GM18861 (cell line): ENCODE data around the gene SIGMAR1.
"Not testable (repeated sequence)": the region's sequence is repeated elsewhere in the genome, so short reads cannot be mapped to it uniquely, and the experiment has no call there.

Experiments
- ATAC-seq: cut with Tn5 transposase; IDR thresholded peaks from one replicate; pipeline ENCODE4 v1.9.1; 2021; ENCODE audit not compliant: unreplicated experiment

The SIGMAR1 gene

DNA sequence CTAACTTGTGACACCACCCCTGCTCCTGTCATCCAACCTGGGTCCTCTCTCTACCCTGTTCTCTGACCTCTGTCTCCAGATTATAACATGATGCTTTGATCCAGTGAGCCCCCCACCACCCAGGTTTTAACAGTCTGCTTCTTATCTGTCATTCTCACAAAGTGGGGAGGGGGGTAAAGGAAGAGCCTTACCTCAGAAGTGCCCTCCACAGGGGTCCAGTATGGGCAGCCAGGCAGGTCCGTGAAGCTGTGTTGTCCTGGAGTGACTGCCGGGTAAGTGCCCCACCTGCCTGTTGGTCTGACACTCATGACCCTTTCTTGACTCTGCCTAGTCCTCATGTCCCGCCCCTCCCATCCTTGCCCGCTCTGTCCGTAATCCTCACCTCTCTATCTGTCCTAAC, 17.8 kb upstream of the SIGMAR1 start:
- no peak for ATAC-seq

DNA sequence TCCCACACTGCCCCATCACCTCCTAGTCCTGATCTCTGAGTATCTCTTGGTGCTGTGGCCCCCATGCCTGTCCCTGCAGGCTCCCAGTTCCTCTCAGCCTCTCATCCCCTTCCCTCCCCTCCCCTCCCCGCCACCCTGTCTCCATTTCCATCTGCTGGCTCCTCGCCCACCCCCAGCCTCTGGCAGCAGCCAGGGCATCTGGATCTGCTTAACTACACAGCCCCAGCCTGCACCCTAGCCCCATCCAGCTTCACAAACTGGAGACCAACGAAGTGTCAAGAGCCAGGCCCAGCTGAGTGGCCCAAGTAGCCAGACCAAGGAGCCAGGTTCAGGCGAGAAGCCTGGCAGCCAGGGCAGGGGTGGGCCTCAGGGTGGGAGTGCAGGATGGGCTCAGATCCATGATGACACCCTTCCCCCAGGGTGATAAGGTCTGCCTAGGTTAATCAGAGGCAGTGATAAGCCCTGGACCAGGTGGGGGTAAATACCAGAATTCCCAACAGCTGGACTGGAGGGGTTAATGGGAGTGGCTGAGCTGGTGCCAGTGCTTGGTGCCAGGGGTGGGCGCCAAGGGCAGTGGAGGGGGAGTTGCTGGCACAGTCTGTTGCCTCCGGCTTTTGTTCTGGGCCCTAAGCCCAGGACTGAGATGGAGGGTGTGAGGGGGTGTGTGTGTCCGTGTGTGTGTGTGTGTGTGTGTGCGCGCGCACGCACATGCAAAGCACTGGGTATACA, 16.9 kb upstream of the SIGMAR1 start:
- ATAC-seq: no peak

DNA sequence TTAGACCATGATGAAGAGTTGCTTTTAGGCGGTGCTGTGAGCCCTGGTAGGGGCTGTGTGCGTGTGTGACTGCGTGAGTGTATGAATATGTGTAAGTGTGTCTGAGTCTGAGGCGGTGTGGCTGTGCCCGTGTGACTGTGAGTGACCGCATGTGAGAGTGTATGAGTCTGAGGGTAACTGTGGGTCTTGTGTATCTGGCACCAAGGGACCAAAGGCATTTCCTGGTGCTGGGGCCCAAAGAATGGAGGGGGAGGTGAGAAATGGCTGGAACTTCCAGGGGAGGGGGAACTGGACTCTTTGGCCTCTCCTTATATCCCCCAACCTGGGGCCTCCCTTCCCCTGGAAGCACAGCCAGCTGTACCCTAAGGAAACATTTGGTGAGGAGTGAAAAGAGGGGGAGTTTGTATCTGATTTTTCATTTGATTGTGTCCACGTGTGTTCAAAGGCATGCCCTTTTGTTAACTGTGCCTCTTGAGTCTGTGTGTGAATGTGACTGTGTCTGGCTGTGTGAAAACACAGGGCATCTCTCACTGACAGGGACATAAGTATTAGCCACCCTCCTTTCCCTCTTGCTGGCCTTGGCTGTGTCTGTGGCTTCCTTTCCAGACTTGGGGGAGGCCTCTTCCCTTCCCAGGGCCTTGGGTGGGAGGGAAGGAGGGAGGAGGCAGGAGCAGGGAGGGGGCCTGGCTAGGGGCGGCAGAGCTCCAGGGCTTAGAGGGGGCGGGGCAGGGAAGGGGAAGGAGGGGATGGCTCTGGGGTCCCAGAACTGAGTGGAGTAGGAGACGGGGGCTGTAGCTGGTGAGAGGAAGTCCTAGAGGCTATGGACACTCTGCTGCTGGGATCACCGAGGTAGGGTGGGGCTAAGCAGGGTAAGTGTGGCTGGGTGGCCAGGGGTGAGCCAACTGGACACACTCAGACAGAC, 15.8 kb upstream of the SIGMAR1 start:
- ATAC-seq: no peak

DNA sequence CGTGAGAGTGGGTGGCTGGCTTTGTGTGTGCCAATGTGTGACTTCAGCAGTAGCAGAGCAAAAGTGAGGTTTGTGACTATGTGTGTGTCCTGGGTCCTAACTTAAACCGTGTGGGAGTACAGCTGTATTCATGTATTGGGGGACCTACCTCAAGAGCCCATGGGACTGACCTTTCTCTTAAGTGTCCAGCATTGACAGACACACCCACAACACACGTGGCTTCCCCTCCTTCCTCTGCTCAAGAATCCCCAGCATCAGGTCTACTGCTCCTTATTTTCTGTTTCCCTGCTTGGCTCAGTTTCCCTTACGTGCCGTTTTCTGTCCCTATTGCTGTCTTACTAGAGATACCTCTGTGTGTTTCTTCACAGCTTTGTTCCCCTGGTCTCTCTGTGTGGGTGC, 15.0 kb upstream of the SIGMAR1 start:
- ATAC-seq: no peak

DNA sequence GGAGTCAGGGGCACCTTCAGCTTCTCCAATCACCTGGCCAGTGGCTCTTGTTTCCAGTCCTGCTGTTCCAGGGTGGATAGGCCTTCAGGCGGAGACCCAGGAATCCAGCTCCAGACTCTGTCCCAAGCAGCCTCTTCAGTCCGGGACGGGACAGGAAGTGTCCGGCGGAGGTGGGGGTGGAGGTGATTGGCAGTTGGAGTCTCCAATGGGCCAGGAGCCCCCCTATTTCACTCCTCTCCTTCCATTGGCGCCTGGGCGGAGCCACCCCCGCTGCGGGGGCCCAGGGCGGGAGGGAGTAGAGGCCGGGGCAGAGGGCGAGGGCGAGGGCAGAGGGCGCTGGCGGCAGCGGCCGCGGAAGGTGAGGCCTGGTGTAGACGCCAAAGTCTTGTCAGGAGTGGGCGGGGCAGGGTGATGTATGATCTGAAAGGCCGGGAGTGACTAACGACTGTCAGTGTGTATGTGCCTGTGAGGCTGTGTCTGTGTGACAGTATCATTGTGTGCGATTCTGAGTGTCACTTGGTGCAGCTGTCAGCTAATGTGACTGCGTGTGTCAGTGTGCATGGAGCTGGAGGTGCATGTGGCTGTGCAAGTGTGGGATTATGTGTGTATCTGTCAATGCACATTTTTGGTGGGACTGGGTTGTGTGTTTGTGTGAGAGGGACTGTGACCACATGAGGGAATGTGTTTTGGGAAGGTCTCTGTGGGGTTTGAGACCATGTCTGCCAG, 14.5 kb upstream of the SIGMAR1 start, which contains the start of gene IL11RA:
Gene IL11RA, plus strand, starts transcription at position 310 of the 726 bp plus-strand sequence. CDS start 3,033 bp downstream, outside the sequence.
- ATAC-seq: no peak

DNA sequence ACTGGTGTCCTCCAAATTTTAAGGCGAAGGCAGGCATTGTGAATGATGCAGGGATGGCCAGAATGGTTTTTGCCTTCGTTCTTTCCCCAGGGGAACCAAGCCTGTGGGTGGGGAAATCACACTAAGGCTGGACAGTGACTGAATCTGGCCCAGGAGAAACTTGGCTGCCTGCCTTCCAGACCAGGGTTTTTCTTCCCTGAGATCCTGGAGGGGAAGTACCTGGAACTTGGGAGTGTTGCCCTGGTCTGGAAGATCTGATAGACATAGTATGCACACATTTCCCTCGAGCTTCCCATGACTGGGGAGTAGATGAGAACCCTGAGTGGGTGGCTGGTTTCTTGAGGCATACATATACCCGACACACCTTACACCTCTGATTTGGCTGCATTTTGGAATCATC, 13.7 kb upstream of the SIGMAR1 start:
- no peak for ATAC-seq

DNA sequence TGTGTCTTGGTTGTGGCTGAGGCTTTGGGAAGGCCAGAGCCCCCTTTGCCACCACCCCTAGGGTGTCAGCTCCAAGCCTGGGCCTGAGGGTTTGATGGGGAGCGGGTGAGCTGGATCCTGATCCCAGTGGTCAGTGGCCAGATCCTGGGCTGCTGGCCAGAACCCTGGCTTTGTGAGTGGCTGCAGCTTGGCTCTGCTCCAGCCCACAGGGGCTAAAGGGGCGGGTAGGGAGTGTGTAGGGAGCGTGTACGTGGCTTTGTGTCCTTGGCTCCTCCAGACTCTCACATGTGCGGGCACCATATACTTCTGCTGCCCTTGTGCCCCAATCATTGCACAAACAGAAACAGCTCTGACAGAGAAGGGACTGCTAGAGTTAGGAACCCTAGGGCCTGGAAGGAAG, 13.2 kb upstream of the SIGMAR1 start:
- ATAC-seq: no peak

DNA sequence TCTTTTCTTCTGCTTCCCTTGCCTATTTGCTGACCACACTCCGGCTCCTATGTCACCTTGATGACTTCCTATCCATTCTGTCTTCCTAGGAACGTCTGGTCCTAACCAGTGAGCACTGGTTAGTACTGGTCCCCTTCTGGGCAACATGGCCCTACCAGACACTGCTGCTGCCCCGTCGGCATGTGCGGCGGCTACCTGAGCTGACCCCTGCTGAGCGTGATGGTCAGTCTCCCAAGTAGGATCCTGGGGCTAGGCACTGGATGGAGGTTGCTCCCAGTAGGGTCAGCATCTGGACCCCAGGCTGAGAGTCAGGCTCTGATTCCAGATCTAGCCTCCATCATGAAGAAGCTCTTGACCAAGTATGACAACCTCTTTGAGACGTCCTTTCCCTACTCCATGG, 11.1 kb upstream of the SIGMAR1 start:
- no peak for ATAC-seq

DNA sequence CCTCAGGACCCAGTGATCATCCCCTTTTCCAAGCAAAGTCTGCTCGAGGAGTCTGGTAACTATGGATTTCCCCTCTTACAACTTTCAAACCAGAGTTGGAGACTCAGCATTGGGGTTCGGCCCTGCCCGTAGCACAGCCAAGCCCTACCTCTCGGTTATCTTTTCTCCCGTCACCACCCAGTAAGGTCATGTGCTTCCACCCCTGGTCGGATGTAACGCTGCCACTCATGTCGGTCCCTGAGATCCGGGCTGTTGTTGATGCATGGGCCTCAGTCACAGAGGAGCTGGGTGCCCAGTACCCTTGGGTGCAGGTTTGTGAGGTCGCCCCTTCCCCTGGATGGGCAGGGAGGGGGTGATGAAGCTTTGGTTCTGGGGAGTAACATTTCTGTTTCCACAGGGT, 10.1 kb upstream of the SIGMAR1 start:
- no peak for ATAC-seq

DNA sequence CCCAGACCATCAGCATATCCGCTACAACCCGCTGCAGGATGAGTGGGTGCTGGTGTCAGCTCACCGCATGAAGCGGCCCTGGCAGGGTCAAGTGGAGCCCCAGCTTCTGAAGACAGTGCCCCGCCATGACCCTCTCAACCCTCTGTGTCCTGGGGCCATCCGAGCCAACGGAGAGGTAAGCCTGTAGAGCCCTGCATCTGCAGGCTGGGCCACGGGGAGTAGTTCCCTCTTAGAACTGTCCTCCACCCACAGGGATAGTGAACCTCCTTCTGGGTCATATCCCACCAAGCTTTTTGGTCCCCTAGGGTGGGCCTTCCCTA, 9.5 kb upstream of the SIGMAR1 start:
- no peak for ATAC-seq

DNA sequence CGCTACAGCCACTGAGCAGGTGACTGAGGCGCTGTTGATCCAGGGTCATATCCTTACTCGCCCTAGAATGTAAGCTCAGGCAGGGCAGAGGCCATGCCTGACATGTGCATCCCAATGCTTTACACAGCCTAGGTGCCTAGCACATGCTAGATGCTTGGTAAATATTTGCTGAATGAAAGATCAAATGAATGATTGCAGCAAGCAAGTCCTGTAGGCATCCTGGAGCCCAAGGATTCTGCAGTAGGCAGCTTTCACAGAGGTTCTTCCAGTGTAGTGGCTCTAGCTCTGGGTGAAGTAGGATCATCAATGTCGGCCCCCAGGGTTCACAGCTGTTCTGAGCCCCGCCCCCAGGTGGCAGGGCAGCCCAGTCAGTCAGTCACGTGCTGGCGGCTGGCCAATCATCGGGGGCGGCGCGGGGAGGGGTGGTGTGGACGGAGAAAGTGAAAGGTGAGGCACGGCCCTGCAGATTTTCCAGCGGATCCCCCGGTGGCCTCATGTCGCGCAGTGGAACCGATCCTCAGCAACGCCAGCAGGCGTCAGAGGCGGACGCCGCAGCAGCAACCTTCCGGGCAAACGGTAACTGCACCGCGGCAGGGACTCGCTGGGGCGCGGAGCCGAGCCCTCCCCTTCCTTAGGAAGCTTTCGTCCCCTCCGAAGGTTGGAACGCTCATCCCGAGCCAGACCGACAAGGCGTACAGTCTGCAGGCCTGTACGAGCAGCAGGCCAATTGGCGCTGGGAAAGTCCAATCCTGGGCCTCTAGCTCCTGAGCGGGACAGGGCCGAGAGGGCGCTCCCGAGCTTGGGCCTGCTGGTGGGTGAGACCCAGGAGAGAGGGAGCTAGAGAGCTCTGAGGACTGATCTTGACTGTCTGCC, 8.9 kb upstream of the SIGMAR1 start, which contains the start of gene GALT:
Gene GALT, plus strand, starts transcription at position 465 of the 873 bp plus-strand sequence. Its CDS starts 30 bp downstream, at position 495.
- peak; percentile 70 for ATAC-seq

DNA sequence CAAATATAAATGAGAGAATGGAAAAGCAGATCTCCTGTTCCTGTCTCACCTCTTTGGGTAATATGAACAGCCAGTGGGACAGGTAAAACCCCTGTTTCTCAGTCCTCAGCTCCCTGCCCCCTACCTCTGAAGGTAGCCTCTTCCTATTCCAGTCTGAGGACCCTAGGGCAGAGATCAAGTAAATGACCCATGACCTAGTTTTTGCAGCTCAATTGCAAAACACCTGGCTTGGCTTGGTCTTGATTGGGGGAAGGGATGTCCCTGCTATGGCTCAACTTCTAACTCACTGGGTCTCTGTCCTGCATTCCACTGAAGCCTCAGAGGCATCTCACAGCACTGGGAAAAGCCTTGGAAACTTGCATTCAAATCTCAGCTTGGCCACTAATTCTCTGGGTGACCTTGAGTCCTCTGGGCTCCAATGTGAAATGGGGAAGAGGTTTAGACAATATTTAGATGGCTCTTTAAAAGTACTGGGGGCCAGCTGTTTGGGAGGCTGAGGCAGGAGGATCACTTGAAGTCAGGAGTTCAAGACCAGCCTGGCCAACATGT, 7.3 kb upstream of the SIGMAR1 start:
- no peak for ATAC-seq

DNA sequence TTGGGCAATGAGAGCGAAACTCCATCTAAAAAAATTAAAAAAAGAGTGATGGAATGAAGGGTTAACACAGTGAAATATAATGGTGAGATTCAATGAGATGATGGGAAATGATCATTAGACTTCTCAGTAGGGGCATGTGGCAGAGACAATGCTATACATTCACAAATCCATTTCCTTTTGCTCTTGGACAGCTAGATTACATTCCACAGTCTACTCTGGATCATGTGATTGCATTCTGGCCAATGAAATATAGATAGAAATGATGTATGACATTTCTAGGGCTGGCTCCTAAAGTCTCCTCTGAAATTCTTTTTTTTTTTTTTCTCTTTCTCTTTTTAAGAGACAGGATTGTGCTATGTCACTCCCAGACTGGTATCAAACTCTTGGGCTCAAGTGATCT, 5.1 kb upstream of the SIGMAR1 start:
- no peak for ATAC-seq

DNA sequence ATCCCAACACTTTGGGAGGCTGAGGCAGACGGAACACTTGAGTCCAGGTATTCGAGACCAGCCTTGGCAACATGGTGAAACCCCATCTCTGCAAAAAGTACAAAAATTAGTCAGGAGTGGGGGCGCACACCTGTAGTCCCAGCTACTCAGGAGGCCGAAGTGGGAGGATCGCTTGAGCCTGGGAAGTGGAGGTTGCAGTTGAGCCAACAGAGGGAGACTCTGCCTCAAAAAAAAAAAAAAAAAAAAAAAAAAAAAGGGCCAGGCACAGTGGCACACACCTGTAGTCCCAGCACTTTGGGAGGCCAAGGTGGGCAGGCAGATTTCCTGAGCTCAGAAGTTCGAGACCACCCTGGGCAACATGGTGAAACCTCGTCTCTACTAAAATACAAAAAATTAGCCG, 1.7 kb upstream of the SIGMAR1 start:
- not testable (repeated sequence) for ATAC-seq

DNA sequence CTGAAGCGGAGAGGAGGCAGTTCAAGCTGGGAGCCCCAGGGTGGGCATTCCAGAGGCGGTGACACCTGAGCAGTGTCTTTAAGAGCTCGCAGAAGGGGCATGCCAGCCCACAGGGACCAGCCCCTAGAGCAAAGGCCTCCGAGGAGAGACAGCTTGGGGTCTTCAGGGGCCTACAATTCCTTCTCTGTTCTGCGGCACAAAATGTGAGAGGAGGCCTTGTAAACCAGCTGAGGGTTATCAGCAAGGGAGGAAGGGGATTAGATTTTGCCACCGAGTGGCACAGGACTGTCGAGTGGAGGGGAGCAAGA, 505 bp upstream of the SIGMAR1 start:
- no peak for ATAC-seq

DNA sequence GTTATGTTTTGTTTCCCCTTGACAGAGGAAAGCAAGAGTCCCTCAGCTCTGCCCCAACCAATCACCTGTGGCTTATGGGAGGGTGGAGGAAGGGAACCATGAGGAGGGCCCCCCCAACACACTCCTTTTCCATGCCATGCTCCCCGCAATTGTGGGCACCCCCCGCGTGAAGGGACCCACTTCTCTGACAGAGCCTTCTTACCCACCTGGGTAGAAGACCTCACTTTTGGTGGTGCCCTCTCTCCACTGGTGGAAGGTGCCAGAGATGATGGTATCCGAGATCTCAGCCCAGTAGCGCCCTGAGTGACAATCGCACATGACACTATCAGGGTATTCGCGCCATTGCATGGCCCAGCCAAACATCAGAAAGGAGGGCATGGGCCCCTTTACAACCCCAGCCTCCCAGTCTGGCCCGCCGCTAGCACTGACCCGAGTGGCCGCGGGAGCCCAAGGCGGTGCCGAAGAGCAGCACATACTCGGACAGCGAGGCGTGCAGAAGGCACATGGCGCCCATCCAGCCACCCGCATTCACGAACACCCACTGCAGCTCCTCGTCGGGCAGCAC, 714 bp downstream of the SIGMAR1 start:
- ATAC-seq: no peak

DNA sequence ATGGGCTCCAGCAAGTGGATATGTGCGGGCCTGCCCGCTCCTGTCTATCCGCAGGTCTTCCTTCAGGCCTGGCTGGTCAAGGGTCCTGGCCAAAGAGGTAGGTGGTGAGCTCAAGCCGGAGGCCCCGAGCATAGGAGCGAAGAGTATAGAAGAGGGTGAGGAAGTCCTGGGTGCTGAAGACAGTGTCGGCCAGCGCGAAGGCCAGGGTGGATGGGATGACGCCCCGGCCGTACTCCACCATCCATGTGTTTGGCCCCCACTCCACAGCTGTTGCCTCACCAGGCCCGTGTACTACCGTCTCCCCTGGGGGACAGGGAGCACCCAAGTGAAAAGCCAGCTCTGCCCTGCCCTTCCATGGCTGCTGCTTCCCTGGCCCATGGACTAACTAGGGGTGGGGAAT, 2.0 kb downstream of the SIGMAR1 start:
- ATAC-seq: no peak

DNA sequence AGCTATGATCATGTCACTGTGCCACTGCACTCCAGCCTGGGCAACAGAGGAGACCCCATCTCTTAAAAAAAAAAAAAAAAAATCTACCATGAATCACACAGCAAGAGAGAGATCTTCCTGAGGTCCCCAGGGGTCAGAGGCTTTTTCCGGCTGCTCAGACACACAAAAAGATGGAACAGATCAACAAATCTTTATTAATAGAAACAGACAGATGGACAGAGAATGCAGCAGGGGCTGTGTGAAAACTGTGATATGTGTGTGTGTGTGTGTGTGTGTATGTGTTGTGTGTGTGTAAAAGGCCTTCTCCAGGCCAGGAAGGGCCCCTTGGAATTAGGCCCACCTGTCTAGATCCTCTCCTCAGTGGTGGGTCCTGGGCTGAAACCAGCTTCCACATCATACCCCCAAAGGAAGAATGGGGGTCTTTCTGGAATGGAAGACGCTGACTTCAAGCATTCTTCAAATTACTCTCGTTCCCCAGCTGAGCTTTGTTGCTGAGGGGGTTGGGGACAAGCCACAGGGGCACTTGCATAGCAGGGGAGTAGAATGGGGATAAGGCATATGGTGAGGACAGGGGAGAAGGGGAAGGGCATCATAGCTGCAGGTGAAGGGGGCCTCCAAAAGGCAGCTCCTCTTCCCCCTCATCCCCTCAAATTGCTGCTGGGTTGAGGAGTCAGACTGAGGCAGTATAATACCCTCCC, 2.9 kb downstream of the SIGMAR1 start:
- no peak for ATAC-seq

DNA sequence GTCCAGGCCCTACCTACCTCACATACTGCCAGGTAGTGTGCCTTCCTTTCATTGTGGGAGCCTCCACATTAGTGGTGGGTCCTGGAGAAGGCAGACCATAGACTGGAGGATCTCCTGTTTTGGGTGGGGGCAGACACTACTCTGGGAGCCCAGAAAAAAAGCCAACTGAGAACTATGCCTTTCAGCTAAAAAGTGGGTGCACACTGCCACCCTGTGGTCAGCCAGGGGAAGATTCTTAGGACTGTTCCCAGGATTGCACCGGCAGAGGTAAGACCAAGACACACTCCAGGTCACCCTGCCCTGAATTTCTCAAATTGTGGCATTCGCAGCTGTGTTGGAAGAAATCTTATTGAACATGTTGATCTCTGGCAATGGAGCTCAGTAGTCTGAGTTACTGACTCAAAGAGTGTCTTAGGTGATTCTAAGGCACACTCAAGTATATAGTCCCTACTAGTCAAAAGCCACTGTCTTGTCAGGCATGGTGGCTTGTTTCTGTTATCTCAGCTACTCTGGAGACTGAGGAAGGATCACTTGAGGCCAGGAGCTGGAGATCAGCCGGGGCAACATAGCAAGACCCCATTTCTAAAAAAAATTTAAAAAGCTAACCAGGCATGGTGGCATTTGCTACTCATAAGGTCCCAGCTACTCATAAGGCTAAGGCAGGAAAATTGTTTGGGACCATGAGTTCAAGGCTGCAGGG, 3.6 kb downstream of the SIGMAR1 start:
- ATAC-seq: peak; percentile 35
